GM12801 (cell line): ENCODE results near the gene PPME1.

Experiments used
- CTCF ChIP-seq: IDR thresholded peaks from one replicate; pipeline ENCODE4 v1.5.1; 2011; ENCODE audit warnings: control low read depth; ENCODE audit not compliant: insufficient read length; ENCODE audit errors: extremely low read depth

PPME1 gene

GRCh38 chr11:74256378-74257133 lies 85.5 kb downstream of the PPME1 start:
- TF ChIP-seq CTCF = no peak

GRCh38 chr11:74257959-74258553 lies 87.0 kb downstream of the PPME1 start:
- TF ChIP-seq CTCF = no peak

GRCh38 chr11:74262725-74263124 lies 91.6 kb downstream of the PPME1 start:
- TF ChIP-seq CTCF = no peak

- TF ChIP-seq CTCF = no peak
Observed at GRCh38 chr11:74265256-74265655, 94.2 kb downstream of the PPME1 start.

GRCh38 chr11:74267014-74267413 lies 95.9 kb downstream of the PPME1 start:
- no peak for TF ChIP-seq CTCF

- TF ChIP-seq CTCF = no peak
Observed at GRCh38 chr11:74268456-74268855, 97.4 kb downstream of the PPME1 start.

- TF ChIP-seq CTCF = no peak
Observed at GRCh38 chr11:74269161-74269811, 98.2 kb downstream of the PPME1 start.
